NT2/D1 (cell line): Measurements from ENCODE around the gene GGTA1.

Source experiments
- SUZ12 ChIP-seq: IDR thresholded peaks from 2 replicates; pipeline ENCODE4 v1.6.1; 2011; ENCODE audit not compliant: insufficient read length, insufficient read depth; ENCODE audit errors: extremely low read depth
- YY1 ChIP-seq: IDR thresholded peaks from 2 replicates; pipeline ENCODE4 v1.6.1; 2011; ENCODE audit not compliant: insufficient read length, insufficient read depth
- ZNF274 ChIP-seq: IDR thresholded peaks from 2 replicates; pipeline ENCODE4 v1.6.1; 2011; ENCODE audit warnings: mild to moderate bottlenecking, low read depth, low read length

DNA sequence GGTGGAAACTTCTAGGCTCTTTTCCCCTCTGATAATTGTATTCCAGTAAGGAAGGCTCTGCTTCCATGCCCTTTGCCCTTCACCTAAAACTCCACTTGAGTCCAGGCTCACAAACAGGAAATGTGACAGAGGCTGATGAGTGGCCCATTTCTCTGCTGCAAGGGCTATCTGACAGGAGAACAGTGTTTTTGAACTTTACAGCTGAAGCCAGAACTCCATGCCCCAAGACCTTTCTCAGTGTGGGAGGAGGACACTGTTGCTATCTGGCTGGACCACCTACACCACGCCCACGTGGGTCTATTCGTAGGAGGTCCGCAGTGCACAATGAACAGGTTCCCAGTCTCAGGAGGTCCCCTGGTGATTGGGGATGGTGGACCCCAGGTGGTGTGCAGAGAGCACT is 13.6 kb downstream of the GGTA1 start:
- no peak for TF ChIP-seq SUZ12
- no peak for TF ChIP-seq YY1
- no peak for TF ChIP-seq ZNF274
